Esophagus (tissue), 2 donors: ENCODE data around the gene MGAT4C. TPM values are rescaled to one million over a fixed set of nuclear protein-coding genes. Genes with fewer than 3 reads are reported as not detected.
"Not testable (repeated sequence)": the region's sequence is repeated elsewhere in the genome, so short reads cannot be mapped to it uniquely, and the experiment has no call there.

Source experiments
- H3K27ac ChIP-seq, 2 donors: one replicate each; pipeline ENCODE4 v1.5.1; 2013; ENCODE audit warnings: low read depth in 2 of 2, mild to moderate bottlenecking in 2 of 2, inconsistent platforms in 1 of 2, low read length in 1 of 2, moderate library complexity in 1 of 2
- H3K27me3 ChIP-seq, 2 donors: one replicate each; pipeline ENCODE4 v1.6.1; 2013; ENCODE audit warnings: low read length in 2 of 2, control low read depth in 1 of 2, mild to moderate bottlenecking in 1 of 2; ENCODE audit not compliant: insufficient read depth in 2 of 2, control insufficient read depth in 1 of 2
- H3K36me3 ChIP-seq, 2 donors: one replicate each; pipeline ENCODE4 v1.6.1; 2013; ENCODE audit warnings: low read length in 1 of 2; ENCODE audit not compliant: control insufficient read depth in 2 of 2, insufficient read depth in 2 of 2
- H3K4me1 ChIP-seq, 2 donors: one replicate each; pipeline ENCODE4 v1.6.1; 2013; ENCODE audit warnings: low read length in 1 of 2; ENCODE audit not compliant: control insufficient read depth in 2 of 2, insufficient read depth in 2 of 2
- H3K4me3 ChIP-seq, 2 donors: one replicate each; pipeline ENCODE4 v1.5.1; 2013; ENCODE audit warnings: low read length in 2 of 2, mild to moderate bottlenecking in 2 of 2, low read depth in 1 of 2, moderate library complexity in 1 of 2
- H3K9me3 ChIP-seq, 2 donors: one replicate each; pipeline ENCODE4 v1.6.1; 2013; ENCODE audit warnings: mild to moderate bottlenecking in 2 of 2, low read depth in 1 of 2, low read length in 1 of 2, moderate library complexity in 1 of 2; ENCODE audit not compliant: control insufficient read depth in 2 of 2, insufficient read depth in 1 of 2
- WGBS, 2 donors: extraction: QIAGEN DNeasy Blood & Tissue Kit; methylation state at CpG; one replicate each; pipeline ENCODE4 v1.1.7; 2013; 5-methylcytosine and 5-hydroxymethylcytosine counted together
- polyA plus RNA-seq, 2 donors: library from polyadenylated mRNA; stranded (reverse); fragments of 200-250 nt; gene quantifications; one replicate each; pipeline ENCODE4 v1.2.3, GENCODE V29; 2013
- donor health status: healthy with polysubstance abuse.
- donor health status: Bipolar disorder and iron deficiency.

The MGAT4C gene
- polyA plus RNA-seq, 2 donors = under 0.01 to 0.04 TPM

DNA sequence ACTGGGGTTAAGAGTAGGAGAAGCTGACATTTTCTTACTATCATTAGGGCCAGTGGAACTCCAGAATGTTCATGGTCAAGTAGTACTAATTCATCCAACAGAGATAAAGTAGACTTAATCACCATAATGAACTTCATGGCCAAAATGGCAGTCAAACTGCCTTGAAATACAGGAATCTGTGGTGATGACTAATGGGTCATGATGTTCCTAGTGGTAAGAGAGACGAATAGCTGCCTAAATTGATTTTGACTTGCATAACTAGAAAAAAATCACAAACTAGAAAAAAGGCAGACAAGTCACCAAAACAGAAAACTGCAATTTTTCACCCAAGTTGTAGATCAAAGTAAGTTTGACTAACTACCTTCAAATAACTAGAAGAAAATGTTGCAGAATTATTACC is 138.5 kb downstream of the MGAT4C start:
- no peaks in the 10 kb centered on the region for H3K4me1 ChIP-seq
- 47 to 59% methylated on average over 1 of the region's 1 CpG for WGBS, 2 donors
- no peaks in the 10 kb centered on the region for H3K36me3 ChIP-seq
- no peak overlapping the region for H3K4me3 ChIP-seq
- no peak overlapping the region for H3K27ac ChIP-seq
- H3K9me3 ChIP-seq = no peaks in the 10 kb centered on the region
- no peaks in the 10 kb centered on the region for H3K27me3 ChIP-seq

- Histone ChIP-seq H3K27ac (no peak overlapping the region), H3K36me3 (no peaks in the 10 kb centered on the region), H3K4me3 (no peak overlapping the region), H3K9me3 (no peaks in the 10 kb centered on the region), H3K27me3 (no peaks in the 10 kb centered on the region), H3K4me1 (no peaks in the 10 kb centered on the region)
- WGBS, 2 donors = 68 to 75% methylated on average over 9 of the region's 9 CpGs
Observed at GRCh38 chr12:86104087-86104486, 152.1 kb downstream of the MGAT4C start.

DNA sequence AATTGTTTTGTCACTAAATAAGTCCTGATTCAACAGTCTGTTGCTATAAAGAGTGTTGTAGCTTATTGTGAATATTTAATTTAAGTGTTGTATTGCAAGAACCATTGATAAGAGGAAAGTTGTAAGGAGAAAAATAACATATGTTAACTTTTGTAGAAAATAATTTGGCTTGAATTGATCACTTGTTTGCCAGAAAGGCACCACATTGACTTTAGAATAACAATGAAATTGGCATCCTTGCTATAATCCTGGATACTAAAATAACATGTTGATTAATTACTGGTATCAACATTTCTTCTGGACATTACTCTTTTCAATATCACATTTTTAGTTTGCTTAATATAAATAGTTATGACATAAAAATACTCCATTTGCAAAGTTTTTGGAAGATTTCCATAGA is 159.0 kb downstream of the MGAT4C start:
- Histone ChIP-seq H3K27ac (no peak overlapping the region), H3K9me3 (no peaks in the 10 kb centered on the region)

GRCh38 chr12:86091681-86092080 is 164.5 kb downstream of the MGAT4C start:
- Histone ChIP-seq H3K9me3 (no peaks in the 10 kb centered on the region), H3K36me3 (no peaks in the 10 kb centered on the region), H3K27ac (no peak overlapping the region), H3K4me1 (no peaks in the 10 kb centered on the region), H3K4me3 (no peak overlapping the region), H3K27me3 (no peaks in the 10 kb centered on the region)
- 36 to 46% methylated on average over 3 of the region's 3 CpGs for whole genome bisulfite sequencing, 2 donors

More for the DNA sequence above, 159.0 kb downstream of the MGAT4C start:
- Histone ChIP-seq H3K27me3 (no peaks in the 10 kb centered on the region), H3K36me3 (no peaks in the 10 kb centered on the region), H3K4me1 (no peaks in the 10 kb centered on the region), H3K4me3 (no peak overlapping the region)

DNA sequence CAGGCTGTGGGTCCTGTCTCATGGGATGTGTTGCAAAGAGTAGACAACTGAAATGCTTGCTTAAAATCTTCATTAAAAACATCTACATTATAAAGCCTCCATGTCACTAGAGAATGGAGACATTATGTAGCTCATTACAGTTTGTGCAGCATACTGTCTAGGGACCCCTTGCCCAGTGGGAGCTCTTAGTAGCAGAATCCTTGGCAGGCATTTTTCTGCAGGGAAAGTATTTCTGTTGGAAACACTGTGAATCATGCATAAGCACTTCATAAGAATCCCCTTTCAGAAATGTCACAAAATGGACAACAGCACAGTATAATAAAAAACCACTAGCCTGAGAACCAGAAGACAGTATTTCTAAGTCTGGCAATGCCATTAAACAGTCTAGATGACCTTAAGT is 174.3 kb downstream of the MGAT4C start:
- Histone ChIP-seq H3K36me3 (no peaks in the 10 kb centered on the region), H3K4me3 (no peak overlapping the region), H3K9me3 (no peaks in the 10 kb centered on the region)

DNA sequence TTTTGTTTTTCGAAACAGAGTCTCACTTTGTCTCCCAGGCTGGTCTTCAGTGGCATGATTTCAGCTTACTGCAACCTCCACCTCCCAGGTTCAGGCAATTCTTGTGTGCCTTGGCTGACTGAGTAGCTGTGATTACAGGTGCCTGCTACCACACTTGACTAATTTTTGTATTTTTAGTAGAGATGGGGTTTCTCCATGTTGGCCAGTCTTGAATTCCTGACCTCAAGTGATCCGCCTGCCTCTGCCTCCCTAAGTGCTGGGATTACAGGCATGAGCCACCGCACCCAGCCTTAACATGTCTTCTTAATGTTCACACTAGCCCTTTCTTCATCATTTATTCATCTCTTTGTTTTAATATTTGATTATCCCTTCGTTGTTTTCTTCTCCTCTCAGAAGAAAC is 197.1 kb downstream of the MGAT4C start:
- not testable (repeated sequence) for H3K27me3 ChIP-seq, H3K4me3 ChIP-seq, H3K36me3 ChIP-seq, H3K9me3 ChIP-seq, H3K4me1 ChIP-seq, H3K27ac ChIP-seq
- WGBS, 2 donors = 77 to 79% methylated on average over 4 of the region's 4 CpGs

More for the DNA sequence above, 174.3 kb downstream of the MGAT4C start:
- Histone ChIP-seq H3K27ac (no peak overlapping the region), H3K4me1 (no peaks in the 10 kb centered on the region), H3K27me3 (no peaks in the 10 kb centered on the region)

DNA sequence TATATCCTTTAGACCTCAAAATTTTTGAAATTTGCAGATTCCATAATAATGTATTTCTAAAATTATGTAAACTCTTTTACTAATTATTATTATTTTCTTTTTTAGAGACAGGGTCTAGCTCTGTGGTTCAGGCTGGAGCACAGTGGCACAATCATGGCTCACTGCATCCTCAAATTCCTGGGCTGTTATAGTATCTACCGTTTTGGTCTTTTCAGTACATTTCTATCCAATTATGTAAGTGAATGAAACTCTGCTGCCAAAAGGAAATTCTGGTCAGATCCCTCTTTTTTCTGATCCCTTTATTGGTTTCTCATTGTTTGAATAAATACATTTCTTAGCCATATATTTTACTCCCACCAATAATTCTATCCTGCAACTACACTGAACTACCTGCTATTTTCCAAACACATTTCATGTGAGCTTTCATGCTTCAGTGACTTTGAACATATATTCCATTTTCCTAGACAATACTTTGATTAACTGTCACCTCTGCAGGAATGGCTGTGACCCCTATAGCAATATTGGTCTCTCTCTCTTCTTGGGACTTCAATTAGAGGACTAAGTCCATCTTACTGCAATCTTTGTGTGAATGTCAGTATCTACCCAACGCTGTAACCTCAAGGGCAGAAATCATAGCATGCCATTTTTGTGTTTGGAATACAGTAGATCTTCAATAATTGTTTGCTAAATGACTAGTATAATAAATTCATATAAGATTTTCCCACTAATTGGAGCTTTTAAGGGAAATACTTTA is 198.9 kb downstream of the MGAT4C start:
- Histone ChIP-seq H3K9me3 (peaks cover 0 to 3% of the 10 kb centered on the region in 2 donors), H3K27me3 (no peaks in the 10 kb centered on the region), H3K4me1 (no peaks in the 10 kb centered on the region), H3K36me3 (no peaks in the 10 kb centered on the region), H3K27ac (no peak overlapping the region), H3K4me3 (no peak overlapping the region)
- 38 to 67% methylated on average over 2 of the region's 2 CpGs for WGBS, 2 donors

- 62 to 66% methylated on average over 5 of the region's 5 CpGs for WGBS, 2 donors
- H3K36me3 ChIP-seq = no peaks in the 10 kb centered on the region
- no peaks in the 10 kb centered on the region for H3K4me1 ChIP-seq
- H3K27ac ChIP-seq = no peak overlapping the region
- H3K4me3 ChIP-seq = no peak overlapping the region
- no peaks in the 10 kb centered on the region for H3K9me3 ChIP-seq
- no peaks in the 10 kb centered on the region for H3K27me3 ChIP-seq
Observed at GRCh38 chr12:86052921-86053320, 203.3 kb downstream of the MGAT4C start.

GRCh38 chr12:86050010-86050409 is 206.2 kb downstream of the MGAT4C start:
- Histone ChIP-seq H3K36me3 (no peaks in the 10 kb centered on the region), H3K9me3 (no peaks in the 10 kb centered on the region), H3K4me3 (no peak overlapping the region), H3K27me3 (no peaks in the 10 kb centered on the region), H3K4me1 (no peaks in the 10 kb centered on the region), H3K27ac (no peak overlapping the region)
- WGBS, 2 donors = 54 to 70% methylated on average over 3 of the region's 3 CpGs

DNA sequence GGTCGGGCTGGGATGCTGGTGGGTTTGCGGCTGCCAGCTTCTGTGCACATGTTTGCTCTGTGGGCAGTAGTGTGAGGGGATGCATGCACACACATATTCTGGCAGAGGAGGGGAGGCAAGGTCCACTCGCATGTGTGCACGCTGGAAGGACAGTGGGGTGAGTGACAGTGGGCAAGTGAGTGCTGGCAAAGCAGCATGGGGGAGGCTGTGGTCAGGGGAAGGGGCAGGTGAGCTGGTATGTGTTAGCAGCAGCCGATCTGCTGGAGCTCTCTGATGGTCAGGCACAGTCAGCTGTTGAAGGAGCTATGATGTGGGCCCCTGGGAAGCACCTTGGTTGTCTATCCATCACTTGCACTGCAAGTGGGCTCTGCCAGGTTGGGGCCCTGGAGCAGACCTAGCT is 211.8 kb downstream of the MGAT4C start:
- H3K4me1 ChIP-seq = no peaks in the 10 kb centered on the region
- 79 to 85% methylated on average over 5 of the region's 5 CpGs for WGBS, 2 donors
- no peak overlapping the region for H3K4me3 ChIP-seq
- H3K9me3 ChIP-seq = peaks cover 0 to 13% of the 10 kb centered on the region in 2 donors
- H3K27me3 ChIP-seq = no peaks in the 10 kb centered on the region
- H3K36me3 ChIP-seq = no peaks in the 10 kb centered on the region
- no peak overlapping the region for H3K27ac ChIP-seq
